ENCODE results near the gene NTF4.

DNA sequence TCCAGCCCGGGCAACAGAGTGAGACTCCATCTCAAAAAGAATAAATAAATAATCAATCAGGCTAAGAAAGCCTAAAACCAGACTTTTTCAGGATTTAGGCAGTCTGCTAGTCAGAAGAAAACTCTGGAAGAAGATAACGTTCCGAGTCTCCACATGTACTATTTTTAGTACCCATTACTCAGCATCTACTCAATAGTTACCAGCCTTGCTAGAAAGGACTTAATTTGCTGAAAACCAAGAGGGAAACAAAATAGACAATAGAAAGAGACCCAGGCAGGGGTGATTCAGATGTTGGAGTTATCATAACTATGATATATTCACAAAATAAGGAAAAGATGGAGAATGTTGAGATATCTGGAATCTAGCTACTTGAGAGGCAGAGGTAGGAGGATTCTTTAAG lies 45.9 kb upstream of the NTF4 start:
- TF ChIP-seq, protein P1, sequence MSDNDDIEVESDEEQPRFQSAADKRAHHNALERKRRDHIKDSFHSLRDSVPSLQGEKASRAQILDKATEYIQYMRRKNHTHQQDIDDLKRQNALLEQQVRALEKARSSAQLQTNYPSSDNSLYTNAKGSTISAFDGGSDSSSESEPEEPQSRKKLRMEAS (CRISPR knock-in tag; IDR thresholded peaks at IDR 0.05), result no peak
- TF ChIP-seq, protein P2, sequence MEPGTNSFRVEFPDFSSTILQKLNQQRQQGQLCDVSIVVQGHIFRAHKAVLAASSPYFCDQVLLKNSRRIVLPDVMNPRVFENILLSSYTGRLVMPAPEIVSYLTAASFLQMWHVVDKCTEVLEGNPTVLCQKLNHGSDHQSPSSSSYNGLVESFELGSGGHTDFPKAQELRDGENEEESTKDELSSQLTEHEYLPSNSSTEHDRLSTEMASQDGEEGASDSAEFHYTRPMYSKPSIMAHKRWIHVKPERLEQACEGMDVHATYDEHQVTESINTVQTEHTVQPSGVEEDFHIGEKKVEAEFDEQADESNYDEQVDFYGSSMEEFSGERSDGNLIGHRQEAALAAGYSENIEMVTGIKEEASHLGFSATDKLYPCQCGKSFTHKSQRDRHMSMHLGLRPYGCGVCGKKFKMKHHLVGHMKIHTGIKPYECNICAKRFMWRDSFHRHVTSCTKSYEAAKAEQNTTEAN (CRISPR knock-in tag; IDR thresholded peaks at IDR 0.05), result no peak
- TF ChIP-seq, protein P3, sequence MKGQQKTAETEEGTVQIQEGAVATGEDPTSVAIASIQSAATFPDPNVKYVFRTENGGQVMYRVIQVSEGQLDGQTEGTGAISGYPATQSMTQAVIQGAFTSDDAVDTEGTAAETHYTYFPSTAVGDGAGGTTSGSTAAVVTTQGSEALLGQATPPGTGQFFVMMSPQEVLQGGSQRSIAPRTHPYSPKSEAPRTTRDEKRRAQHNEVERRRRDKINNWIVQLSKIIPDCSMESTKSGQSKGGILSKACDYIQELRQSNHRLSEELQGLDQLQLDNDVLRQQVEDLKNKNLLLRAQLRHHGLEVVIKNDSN (CRISPR knock-in tag; IDR thresholded peaks at IDR 0.05), result no peak
- TF ChIP-seq, protein P4, sequence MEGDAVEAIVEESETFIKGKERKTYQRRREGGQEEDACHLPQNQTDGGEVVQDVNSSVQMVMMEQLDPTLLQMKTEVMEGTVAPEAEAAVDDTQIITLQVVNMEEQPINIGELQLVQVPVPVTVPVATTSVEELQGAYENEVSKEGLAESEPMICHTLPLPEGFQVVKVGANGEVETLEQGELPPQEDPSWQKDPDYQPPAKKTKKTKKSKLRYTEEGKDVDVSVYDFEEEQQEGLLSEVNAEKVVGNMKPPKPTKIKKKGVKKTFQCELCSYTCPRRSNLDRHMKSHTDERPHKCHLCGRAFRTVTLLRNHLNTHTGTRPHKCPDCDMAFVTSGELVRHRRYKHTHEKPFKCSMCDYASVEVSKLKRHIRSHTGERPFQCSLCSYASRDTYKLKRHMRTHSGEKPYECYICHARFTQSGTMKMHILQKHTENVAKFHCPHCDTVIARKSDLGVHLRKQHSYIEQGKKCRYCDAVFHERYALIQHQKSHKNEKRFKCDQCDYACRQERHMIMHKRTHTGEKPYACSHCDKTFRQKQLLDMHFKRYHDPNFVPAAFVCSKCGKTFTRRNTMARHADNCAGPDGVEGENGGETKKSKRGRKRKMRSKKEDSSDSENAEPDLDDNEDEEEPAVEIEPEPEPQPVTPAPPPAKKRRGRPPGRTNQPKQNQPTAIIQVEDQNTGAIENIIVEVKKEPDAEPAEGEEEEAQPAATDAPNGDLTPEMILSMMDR (IDR thresholded peaks at IDR 0.05), result no peak
- TF ChIP-seq, protein P5, sequence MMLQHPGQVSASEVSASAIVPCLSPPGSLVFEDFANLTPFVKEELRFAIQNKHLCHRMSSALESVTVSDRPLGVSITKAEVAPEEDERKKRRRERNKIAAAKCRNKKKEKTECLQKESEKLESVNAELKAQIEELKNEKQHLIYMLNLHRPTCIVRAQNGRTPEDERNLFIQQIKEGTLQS (CRISPR knock-in tag; conservative IDR thresholded peaks at IDR 0.05), result no peak
- TF ChIP-seq ZNF121 (CRISPR knock-in tag; IDR thresholded peaks at IDR 0.05), result no peak
- no peak for TF ChIP-seq ESRRA (CRISPR knock-in tag; IDR thresholded peaks at IDR 0.05; ENCODE audit: borderline replicate concordance)
- TF ChIP-seq, protein P6, sequence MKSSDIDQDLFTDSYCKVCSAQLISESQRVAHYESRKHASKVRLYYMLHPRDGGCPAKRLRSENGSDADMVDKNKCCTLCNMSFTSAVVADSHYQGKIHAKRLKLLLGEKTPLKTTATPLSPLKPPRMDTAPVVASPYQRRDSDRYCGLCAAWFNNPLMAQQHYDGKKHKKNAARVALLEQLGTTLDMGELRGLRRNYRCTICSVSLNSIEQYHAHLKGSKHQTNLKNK (CRISPR knock-in tag; IDR thresholded peaks at IDR 0.05), result no peak
- TF ChIP-seq, protein P7, sequence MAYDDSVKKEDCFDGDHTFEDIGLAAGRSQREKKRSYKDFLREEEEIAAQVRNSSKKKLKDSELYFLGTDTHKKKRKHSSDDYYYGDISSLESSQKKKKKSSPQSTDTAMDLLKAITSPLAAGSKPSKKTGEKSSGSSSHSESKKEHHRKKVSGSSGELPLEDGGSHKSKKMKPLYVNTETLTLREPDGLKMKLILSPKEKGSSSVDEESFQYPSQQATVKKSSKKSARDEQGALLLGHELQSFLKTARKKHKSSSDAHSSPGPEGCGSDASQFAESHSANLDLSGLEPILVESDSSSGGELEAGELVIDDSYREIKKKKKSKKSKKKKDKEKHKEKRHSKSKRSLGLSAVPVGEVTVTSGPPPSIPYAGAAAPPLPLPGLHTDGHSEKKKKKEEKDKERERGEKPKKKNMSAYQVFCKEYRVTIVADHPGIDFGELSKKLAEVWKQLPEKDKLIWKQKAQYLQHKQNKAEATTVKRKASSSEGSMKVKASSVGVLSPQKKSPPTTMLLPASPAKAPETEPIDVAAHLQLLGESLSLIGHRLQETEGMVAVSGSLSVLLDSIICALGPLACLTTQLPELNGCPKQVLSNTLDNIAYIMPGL (CRISPR knock-in tag; IDR thresholded peaks at IDR 0.05), result no peak
- TF ChIP-seq ZNF263 (CRISPR knock-in tag; IDR thresholded peaks at IDR 0.05; ENCODE audit: low read depth), result no peak
- no peak for TF ChIP-seq CBFB (CRISPR knock-in tag; IDR thresholded peaks at IDR 0.05; ENCODE audit: low read depth)
